HG03378 (cell line): ENCODE measurements around the gene PPL.
"Not testable (repeated sequence)": the region's sequence is repeated elsewhere in the genome, so short reads cannot be mapped to it uniquely, and the experiment has no call there.

ENCODE experiments used
- ATAC-seq: cut with Tn5 transposase; IDR thresholded peaks from one replicate; pipeline ENCODE4 v1.9.1; 2021; ENCODE audit warnings: mild to moderate bottlenecking, moderate library complexity; ENCODE audit not compliant: unreplicated experiment

The PPL gene

DNA sequence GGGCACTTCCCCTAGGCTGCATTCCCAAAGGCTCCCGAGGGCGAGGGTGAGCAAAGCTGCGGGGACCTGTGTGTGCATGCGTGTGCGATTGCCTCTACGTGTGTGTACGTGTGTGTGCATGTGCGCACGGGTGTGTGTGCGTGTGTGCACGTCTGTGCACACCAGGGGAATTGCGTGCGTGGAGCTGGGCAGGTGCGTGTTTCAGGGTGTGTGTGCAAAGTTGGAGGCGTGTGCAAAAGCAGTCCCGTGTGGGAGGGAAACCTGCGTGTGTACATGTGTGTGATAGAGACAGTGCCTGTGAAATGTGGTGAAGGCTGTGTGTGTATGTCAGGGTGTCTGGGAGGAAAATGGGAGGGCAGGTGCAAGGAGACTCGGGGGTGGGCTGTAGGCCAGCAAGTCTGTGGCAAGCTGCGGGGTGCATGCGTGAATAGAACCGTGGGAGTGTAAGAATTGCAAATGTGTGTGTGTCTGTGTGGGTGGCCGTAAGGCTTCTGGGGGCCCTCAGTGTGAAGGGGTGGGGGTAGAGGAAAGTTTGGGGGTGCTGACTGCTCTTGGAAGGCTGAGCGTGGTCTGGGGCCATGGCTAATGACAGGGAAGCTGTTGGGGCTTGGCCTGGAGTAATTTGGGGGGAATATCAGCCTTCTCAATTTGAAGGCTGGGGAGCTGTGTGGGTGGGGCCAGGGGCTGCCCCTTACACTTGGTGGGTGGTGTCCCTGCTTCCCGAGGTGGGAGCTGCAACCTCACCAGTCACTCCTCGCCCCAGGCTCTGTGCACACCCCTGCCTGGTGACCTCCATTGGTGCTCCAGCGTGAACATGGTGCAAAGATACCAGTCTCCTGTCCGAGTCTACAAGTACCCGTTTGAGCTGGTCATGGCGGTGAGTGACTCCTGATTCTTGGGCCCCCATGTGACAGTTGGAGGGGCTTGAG, 21.8 kb upstream of the PPL start:
- no peak for ATAC-seq

DNA sequence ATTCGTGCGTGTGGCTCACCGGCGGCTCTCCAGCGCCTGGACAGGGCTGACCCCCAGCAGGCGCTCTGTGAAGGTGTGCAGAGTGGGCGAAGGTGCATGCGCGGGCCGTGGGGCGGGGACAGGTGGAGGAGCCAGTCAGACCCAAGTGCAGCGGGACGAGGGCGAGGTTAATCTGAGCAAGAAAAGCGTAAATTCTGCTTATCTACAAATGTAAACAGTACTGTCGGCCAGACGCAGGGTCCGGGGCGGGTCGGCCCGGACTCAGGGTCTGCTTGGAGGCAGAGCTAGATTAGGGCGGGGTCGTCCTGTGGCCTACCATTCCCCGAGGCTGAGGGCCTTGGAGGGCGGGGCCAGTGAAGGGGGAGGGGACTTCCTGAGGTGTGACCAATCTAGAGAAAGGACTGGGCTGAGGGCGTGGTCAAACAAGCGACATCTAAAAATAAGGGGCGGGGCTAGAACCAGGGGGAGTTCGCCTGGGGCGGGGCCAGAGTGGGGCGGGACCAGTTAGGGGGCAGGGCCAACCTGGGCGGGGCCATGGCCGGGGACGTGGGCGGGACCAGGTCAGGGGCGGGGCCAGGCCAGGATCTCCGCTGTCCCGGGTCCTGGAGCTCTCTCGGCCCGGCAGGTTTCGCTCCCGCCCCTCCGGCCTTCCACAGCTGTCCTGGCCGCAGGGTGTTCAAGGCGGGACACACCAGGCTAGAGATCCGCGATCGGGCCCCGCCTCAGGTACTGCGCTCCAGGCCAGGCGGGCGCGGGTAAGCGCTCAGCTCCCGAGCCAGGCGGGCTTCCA, 21.0 kb upstream of the PPL start, which contains the start of gene SEC14L5:
SEC14L5 (plus strand) TSS at position 611 of the 790 bp plus-strand sequence. CDS start 994 bp downstream, outside the sequence.
- ATAC-seq = no peak

DNA sequence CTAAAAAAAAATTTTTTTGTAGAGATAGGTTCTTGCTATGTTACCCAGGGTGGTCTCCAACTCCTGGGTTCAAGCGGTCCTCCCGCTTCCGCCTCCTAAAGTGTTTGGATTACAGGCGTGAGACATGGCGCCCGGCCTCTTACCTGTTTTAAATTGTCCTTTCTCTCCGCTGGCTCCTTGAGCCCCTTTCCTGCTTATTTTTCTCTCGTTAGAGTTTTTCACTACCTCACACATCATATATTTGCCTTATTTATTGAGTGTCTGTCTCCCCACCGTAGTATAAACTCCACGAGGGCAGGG, 20.4 kb upstream of the PPL start:
- no peak for ATAC-seq

DNA sequence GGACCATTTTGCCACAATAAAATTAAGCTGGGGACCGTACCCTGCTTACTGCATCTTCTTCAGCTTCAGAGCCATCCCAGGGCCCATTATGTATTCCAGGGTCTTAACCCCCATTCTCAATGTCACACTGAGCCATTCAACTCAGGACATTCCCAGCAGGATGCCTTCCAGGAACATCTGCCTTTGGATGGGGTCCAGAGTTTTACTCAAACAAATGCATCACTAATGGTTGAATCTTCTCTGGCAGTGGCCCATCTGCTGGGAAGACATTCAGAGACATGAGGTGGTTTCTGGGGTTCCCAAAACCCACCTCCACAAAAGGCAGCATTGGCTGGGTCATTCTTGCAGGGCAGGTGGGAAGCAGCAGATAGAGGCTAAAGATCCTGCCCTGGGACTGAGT, 17.8 kb upstream of the PPL start:
- ATAC-seq = no peak

DNA sequence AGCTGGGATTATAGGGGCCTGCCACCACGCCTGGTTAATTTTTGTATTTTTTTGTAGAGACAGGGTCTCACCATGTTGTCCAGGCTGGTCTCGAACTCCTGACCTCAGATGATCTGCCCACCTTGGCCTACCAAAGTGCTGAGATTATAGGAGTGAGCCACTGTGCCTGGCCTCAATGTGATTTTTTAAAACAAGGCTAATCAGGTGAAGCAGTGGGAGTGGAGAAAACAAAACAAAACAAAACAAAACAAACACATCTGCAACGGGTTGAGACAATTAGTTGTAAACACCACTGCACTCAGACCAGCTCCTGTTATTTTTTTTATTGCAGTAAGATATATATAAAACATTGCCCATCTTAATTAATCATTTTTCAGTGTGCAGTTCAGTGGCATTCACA, 14.6 kb upstream of the PPL start:
- ATAC-seq = not testable (repeated sequence)

DNA sequence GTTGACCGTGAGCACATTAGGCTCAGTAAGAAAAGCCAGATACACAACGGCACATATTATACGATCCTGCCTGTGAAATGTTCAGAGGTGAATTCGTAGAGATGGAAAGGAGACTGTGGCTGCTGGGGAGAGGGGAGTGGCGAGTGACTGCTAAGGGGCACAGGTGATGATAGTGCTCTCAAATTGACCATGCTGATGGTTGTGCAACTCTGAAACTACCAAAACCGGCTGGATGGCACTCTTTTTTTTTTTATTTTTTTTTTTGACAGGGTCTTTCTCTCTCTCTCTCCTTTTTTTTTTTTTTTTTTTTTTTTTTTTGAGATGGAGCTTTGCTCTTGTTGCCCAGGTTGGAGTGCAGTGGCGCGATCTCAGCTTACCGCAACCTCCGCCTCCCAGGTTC, 13.0 kb upstream of the PPL start:
- ATAC-seq = no peak

DNA sequence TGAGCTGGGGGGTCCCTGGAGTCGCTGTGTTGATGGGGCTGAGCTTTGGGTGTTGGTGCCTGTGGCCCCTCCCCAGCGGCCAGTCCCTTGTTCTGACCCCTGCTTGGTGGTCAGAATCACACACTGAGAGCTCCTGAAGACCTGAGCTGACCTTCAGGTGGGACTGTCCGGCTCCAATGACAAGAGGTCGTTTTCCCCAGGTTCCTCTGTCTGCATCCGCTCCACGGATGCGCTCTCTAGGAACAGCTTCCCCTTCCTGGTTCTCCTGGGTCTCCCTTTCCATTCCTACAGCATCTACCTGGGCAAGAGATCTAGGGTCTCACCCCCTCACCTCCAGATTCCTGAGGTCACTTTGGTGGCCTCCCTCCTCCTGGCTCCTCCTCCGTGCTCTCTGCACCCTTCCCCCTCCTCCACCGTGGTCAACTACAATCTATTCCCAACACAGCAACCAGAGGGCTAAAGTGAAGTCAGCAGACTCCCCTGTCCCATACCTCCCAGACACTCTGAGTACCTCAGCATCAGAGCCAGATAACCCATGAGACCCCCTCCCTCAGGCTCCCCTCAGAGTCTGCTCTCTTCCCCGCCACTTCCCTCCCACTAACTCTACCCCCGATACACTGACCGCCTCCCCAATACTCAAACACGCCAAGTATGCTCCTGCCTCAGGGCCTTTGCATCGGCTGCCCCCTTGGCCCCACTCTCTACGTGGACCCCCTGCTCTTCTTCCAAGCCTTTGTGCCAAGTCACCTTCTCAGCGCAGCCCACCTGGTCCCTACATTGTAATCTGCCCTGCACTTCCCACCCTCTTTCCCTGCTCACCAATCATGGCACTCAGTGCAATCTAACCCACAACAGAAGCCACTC, 12.2 kb upstream of the PPL start:
- ATAC-seq = no peak

DNA sequence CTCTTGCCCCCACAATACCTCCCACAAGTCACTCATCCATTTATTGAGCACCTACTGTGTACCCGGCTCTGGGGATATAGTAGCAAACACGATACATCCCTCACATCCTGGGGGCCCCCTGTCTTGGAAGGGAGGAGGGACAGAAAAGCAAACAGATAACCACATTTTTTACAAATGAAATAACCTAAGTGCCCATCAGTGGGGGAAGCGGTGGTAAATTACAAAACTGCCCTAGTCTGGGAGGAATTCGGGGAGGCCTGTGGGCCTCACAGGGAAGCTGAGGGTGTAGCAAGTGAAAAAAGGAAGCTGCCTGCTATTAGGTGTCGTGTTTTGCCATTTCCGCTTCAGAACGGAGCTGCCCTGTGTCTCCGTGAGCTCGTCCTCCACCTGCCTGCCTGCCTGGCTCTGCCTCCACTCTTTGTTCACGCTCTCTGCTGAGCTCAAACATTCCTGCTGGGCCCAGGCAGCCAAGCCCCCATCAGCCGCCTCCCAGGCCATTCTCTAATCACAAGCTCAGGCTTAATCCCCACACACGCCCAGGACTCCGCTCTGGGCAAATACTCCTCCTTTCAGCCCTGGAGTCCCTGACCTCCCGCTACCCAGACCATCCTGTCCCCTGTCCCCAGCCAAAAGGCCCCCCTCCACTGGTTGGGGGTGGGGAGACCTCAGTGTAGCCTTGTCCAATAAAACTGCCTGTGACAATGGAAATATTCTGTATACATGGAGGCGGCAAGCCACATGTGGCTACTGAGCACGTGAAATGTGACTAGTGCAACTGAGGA, 11.0 kb upstream of the PPL start:
- ATAC-seq = no peak

DNA sequence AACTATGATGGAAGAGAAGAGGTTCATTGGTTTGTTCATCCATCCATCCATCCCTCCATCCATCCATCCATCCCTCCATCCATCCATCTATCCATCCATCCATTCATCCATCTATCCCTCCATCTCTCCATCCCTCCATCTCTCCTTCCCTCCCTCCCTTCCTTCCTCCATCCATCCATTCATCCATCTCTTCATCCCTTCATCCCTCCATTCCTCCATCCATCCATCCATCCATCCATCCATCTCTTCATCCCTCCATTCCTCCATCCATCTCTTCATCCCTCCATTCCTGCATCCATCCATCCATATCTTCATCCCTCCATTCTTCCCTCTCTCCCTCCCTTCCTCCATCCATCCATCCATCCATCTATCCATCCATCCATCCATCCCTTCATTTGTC, 10.0 kb upstream of the PPL start:
- no peak for ATAC-seq

DNA sequence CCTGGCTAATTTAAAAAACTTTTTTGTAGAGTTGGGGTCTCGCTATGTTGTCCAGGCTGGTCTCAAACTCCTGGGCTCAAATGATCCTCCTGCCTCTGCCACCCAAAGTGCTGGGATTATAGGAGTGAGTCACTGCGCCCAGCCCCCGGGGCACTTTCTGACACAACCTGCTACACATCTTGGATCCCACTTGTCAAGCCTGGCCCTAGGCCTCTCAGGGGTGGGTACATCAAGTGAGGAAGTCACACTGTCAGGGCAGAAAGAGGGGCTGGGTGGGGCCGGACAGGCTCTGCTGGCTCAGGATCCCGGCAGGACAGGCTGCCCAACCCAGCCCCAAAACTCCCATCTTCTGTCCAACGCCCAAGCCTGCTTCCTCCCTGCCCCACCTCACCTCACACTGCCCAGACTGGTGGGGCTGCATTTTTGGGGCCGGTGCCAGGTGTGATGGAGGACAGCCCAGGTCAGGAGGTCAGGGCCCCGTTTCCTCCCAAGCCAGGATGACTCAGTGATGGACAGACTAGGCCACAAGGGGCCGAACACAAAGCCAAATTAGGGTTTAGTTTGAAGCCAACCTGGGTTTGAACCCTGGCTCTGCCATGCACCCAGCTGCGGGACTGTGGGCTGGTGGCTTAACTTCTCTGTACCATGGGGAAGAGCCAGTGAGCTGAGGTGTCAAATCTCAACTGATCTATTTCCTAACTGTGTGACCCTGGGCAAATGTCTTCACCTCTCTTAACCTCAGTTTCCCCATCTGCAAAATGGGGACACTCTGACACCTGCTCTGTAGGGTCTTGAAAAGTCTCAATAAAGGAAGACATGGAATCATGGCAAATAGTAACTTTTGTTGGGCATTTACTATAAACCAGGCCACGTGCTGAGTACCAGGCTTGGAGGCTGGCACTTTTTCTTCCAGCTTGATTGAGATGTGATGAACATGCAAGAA, 8.9 kb upstream of the PPL start:
- ATAC-seq = no peak

DNA sequence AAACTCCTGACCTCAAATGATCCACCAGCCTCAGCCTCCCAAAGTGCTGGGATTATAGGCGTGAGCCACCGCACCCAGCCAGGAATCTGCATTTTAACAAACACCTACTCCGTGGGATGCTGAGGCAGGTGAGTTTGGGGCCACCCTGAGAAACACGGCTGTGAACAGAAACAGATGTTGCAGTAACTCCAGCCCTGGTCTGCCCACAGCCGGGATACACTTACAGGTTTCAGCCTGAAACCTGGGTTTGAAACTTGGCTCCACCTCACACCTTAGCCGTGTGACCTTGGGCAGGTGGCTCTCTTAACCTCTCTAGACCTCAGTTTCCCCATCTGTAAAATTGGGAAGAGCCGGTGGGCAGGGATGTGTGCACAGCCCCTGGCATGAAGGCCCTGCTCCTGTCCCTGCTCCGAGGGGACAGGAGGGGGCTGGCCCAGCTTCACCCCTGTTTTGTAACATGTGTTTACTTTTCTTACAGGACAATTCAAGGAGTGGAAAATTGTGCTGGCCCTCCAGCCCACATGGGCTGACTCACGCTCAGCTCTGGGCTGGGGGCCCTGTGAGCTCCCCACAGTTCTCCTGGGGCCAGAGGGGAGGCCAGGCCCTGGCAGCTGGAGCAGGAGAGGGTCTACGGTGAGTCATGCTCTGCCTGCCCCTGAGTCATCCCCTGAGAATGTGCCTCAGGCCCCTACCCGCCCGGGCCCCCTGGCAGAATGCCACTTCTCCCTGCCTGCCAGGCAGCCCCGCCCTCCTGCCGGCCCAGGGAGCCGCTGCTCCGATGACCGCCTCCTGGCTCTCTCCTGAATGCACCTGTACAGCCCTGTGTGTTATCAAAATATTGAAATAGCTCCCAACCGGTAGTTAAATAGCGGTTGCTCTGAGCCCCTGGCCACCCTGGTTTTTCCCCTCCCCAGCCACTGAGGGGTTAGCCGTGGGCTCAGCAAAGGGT, 7.7 kb upstream of the PPL start:
- ATAC-seq = no peak

DNA sequence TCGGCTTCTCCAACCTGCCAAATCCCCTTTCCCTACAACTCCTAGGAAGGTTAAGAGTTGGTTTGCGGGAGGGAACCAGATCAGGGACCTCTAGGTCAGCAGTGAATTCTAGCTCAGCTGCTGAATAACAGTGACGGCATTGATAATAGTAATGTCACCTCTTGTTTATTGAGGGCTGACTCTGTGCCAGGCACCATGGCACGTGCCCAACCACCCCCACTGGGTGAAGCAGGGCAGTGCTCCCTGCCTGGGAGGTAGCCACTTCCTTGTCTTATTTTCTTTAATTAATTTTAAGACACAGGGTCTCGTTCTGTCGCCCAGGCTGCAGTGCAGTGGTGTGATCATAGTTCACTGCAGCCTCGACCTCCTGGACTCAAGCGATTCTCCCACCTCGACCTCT, 5.5 kb upstream of the PPL start:
- no peak for ATAC-seq

DNA sequence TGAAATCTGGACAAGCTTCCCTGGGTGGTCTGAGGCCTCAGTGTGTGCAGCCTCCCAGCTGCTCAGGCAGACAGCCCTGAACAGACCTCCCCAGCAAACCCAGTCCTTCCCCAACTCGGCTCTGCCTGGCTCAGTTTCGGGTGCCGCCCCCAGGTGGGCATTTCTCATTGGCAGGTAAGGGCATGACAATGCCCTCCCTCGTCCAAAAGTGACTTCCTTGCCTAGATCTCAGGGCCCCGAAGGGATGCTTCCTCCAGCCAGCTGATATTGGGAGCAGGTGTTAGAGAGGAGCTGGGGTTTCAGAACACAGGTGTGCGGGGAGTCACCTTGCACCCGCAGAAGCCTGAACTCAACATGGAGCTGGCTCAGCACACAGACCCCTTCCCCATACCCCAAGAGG, 3.8 kb upstream of the PPL start:
- ATAC-seq = no peak

DNA sequence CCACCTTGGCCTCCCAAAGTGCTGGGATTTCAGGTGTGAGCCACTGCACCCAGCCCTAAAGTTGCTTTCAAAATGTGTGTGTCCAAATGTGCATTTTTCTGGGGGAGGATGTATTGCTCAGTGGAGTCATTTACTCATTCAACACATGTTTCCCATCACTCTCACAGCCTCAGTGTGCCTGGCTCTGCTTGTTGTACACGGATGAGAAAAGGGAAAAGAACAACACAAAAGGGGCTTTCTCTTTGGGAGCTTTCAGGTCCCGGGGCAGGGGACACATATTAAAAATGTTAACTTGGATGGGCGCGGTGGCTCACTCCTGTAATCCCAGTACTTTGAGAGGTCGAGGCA, 1.7 kb upstream of the PPL start:
- no peak for ATAC-seq

DNA sequence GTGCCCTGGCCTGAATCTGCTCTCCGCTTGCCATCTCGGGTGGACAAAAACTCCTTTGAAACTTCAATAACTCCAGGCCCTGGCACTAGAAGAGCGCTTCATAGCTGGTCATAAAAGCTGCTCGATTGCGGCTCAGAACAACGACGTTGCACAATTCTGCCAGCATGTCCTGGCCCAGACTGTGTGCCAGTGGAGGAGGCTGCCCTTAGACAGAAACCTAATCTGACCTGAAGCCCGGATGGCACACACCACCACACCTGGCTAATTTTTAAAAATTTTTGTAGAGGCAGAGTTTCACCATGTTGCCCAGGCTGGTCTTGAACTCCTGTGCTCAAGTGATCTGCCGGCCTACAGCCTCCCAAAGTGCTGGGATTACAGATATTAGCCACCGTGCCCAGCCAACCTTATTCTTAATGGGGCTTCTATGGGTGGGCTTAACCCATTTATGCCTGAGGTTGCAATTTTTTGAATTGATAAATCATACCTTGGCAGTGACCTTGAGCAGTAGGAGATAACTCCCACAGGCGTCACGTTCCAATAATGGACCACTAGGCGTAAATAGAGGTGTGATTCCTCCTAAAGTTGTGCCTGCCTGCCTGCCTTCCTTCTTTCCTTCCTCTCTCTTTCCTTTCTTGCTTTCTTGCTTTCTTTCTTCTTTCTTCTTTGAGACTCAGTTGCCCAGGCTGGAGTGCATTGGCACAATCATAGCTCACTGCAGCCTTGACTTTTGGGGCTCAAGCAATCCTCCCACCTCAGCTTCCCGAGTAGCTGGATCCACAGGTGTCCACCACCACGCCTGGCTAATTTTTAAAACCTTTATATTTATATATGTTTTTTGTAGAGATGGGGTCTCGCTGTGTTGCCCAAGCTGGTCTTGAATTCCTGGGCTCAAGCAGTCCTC, 1.1 kb upstream of the PPL start:
- ATAC-seq = no peak

DNA sequence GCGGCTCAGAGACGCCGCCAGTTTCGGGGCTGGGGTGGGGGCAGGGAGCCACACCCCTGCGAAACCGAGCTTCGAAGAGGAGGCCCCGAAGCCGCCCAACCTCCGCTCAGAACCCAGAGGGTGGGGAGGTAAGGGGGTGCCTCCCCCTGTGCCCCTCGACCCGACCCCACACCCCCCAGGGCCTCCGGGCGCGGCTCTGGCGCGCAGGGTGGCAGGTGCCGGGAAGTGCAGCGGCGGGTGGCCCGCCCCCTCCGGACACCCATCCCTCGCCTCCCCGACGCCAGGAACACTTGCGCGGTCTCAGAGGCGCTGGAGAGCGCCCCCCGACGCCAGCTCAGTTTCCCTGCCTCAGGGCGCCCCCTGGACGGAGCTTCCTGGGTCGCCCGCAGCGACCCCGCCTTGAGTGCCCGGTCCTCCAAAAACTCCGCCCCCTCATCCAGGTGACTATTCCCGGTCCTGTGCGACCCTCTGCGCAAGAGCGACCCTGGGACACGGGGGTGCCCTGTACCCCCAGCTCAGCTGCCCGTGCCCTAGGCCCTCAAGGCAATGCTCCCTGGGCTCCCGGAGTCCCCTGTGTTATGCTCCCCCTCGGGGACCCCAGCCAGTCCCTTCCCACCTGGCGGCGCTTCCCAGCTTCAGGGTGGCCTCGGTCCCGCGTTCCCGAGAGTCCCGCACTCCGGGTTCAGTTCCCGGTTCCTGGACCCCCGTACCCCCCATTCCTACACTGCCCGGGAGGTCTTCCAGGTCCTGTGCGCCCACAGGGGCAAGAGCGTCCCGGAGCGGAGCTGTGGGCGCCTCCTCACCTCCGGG, 562 bp downstream of the PPL start:
- ATAC-seq = no peak
